GM21390 (cell line): Measurements from ENCODE around the gene DHRS11.

Experiments
- ATAC-seq: cut with Tn5 transposase; IDR thresholded peaks from one replicate; pipeline ENCODE4 v1.9.1; 2021; ENCODE audit not compliant: unreplicated experiment

Gene DHRS11

GRCh38 chr17:36591434-36592315, at the start of gene DHRS11:
Gene DHRS11, plus strand, starts transcription at chr17:36591879. Its CDS starts 131 bp downstream, at chr17:36592010.
- peak; percentile 77 for ATAC-seq

- ATAC-seq = no peak
Measured at GRCh38 chr17:36542755-36543154, 48.9 kb upstream of the DHRS11 start.

GRCh38 chr17:36544044-36544306, 47.7 kb upstream of the DHRS11 start:
- no peak for ATAC-seq

DNA sequence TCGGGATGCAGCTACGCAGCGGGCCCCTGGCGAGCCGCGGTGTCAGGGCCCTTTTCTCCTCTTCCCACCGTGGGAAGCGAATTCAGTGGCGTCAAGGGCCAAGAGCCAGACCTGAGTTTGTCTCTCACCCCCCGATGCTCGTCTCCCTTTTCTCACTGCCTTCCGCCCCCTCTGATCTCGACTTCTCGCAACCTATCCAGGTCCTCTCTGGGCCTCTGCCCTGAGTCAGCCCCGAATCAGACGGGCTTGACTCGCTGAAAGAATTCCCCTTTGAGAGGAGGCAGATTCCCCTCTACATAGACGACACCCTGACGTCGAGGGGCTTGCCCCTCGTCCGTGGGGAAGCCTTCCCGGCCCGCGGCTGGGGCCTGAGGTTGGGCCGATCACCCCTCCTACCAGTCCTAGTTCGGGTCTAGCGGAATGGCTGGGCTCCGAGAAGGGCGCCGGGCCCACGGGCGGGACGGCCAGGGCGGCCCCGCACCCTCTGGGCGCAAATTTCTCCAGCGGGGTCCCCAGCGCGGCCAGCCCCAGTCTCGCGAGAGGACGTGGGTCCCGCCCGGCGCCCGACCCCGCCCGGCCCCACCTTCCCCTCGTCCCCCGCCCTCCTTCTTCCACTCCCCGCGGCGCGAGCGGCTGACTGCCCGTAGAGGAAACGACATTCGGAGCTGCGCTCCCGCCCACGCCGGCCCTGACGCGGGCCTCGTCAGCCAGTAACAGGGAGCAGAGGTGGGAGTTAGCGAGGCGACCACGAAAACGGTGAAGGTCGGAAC, 47.2 kb upstream of the DHRS11 start, which contains the start of gene GGNBP2:
Gene GGNBP2 (plus strand): TSS at position 613 of the 770 bp plus-strand sequence. CDS start 806 bp downstream, outside the sequence.
- ATAC-seq = peak; percentile 53

- ATAC-seq = peak; percentile 46
Measured at GRCh38 chr17:36545077-36545464, 46.6 kb upstream of the DHRS11 start.

DNA sequence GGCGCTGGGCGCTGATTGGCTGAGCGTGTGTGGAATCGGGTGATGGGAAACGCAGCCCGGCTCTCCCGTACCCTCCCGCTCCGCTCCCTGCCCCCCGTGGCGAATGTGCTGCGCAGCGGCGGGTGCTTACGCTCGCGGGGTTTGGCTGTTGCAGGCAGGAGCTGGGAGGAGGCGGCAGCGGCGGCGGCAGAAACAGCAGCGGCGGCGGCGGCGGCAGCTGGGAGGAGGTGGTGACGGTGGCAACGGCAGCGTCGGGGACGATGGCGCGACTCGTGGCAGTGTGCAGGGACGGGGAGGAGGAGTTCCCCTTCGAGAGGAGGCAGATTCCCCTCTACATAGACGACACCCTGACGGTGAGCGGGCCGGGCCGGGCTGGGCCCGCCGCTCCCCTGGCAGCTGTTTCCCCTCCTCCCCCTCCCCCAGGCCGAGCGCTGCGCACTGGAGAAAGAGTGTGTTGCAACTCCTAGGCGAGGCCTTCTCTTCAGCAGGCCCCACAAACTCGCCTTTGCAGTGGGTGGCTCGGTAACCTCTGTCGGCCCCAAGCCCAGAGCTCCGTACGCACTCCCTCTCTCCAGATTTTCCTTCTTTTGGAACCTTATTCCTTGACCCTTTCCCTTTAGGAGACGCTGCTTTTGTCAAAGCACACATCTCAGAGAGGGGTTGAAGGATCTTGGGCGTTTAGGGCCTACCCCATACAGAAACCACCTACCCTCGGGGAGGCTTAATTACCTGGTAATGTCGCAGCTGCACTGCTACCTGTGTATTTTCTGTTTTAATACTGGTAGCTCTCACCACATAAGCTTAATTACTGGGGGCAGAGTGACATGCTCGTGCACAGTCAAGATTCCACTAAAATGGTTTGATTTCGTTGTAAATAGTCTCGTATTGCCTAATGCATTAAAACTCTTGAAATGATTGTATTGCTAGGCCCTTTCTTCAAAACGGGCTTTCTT, 45.9 kb upstream of the DHRS11 start:
- peak; percentile 53 for ATAC-seq

- ATAC-seq = no peak
Measured at GRCh38 chr17:36546418-36547093, 45.1 kb upstream of the DHRS11 start.

GRCh38 chr17:36547776-36548175, 43.9 kb upstream of the DHRS11 start:
- no peak for ATAC-seq

DNA sequence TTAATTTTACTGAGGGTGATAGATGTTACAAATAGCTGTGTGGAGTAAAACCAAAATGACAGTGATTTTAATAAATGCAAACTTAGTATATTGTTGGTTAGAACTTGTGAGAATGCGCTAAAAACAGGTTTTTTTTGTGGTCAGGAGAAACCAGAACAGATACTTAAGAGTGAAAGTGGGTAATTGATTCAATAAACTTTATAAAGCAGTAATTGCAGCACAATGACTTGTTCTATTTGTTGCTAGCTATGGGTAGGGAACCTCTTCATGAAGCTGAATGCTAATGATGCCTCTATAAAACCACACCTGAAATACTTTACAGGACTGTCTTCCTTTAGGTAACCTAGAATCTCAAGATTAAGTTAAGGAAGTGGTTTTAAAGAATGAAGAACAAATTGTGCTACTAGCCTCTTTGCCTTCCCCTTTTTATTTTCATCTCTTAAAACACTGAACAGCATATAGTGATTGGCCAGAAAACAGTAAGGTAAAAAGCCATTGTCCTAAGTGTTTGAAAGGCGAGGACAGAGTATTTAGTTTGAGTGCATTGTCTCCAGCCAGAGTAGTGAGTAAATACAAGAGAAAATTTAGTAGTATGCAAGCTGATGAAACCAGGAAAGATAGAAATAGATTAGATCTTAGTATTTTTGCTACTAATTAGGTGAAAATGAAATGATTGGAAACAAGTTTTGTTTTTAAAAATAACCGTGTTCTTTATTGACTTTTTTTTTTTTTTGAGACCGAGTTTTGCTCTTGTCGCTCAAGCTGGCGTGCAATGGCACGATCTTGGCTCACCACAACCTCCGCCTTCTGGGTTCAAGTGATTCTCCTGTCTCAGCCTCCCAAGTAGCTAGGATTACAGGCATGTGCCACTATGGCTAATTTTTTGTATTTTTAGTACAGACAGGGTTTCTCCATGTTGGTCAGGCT, 40.9 kb upstream of the DHRS11 start:
- ATAC-seq = no peak

GRCh38 chr17:36553459-36553858, 38.2 kb upstream of the DHRS11 start:
- no peak for ATAC-seq

DNA sequence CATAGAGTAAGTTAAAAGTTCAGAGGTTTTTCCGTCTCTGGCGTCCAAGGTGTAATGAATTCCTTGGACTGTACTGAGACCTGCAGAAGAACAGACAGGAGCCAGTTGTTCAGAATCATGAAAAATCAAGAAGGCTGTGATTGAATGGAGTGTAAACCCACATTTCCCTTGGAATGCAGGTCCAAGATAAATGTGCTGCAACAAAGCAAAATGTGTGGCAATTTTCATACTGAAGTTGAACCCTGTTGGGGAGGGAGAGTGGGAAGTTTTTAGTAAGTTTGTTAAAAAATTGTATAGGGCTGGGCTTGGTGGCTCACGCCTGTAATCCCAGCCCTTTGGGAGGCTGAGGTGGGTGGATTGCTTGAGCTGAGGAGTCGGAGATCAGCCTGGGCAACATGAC, 25.6 kb upstream of the DHRS11 start:
- ATAC-seq = no peak

DNA sequence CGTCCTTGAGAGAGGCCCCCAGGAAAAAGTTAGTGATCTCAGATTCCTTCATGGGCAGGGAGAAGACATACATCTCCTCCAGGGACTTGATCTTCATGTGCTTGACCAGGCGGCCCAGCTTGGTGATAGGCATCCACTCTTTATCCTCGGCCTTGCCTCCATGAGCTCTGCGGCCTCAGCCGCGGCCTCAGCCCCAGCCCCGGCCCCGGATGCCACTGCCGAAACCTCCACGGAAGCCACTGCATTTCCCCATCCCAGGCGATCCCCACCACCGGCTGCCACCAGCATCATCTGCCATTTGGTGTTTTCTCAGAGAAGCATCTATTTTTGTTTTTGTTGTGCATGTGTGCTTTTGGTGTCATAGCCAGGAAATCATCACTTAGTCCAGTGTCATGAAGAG, 16.7 kb upstream of the DHRS11 start:
- ATAC-seq = no peak

DNA sequence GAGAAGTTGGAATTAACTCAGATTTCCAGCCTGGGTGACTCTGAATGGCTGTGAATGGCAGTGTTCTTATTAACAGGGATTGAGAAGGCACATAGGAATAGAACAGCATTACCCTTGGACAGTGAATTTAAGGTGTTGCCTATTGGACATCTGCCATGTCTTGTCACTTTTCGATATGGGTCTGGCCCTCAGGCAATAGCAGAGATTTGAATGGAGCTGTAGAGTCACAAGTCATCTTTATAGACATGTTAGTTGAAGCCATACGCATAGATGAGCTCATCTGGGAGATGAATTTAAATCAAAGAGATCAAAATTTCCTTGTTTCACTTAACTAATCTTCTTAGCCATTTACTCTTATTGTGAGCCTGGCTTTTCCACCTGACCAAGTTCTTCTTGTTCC, 14.9 kb upstream of the DHRS11 start:
- no peak for ATAC-seq

DNA sequence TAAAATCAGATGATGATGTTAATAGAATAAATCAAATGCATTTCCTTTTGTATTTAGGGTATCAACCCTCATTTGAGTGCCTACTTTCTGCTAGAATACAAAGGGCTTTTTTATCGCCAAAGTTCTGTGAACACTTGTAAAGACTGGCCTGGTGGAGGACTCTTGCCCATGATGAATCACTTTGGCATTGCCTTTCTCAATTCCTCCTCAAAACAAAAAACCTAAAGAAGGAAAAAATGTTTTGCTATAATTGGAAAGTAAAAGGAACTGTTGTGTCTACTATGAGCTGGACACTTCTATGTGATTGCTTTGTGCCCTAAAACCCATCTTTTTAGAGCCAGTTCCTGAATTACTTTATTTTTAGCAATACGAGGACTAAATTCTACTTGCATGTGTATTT, 13.0 kb upstream of the DHRS11 start:
- ATAC-seq = no peak

- no peak for ATAC-seq
Measured at GRCh38 chr17:36583787-36584186, 7.9 kb upstream of the DHRS11 start.

GRCh38 chr17:36586138-36586537, 5.5 kb upstream of the DHRS11 start:
- no peak for ATAC-seq

- ATAC-seq = no peak
Measured at GRCh38 chr17:36590082-36590481, 1.6 kb upstream of the DHRS11 start.

- ATAC-seq = no peak
Measured at GRCh38 chr17:36592316-36592715, 637 bp downstream of the DHRS11 start.

DNA sequence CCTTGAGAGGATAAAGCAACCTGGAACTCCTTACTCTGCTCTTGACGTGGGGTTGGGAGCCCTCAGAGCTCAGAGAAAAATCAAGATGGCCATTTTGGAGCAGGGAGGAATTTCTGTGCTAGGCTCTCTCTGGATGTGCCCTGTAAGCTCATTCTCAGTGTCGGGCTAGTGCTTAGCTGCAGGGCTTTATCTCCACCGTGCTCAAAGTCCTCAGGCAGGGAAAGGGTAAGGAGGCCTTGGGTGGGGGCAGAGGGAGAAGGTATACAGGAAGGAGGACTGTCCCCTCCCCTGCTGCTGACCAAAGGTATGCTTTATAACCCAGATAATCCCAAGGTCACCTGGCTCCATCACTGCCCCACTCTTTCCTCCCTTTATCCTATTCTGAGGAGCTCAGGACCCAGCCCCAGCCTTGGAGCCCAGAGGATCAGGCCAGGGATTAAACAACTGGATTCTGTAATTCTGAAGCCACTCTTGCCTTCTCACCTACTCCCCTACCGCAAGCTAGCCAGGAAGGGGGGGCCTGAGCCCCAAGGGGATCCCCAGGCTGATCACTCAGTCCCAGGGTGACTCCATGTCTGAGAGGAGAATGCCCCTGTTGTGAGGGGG, 1.1 kb downstream of the DHRS11 start:
- ATAC-seq = no peak
